ENCODE measurements around the gene PLRG1. TPM values are rescaled to one million over a fixed set of nuclear protein-coding genes. Genes with fewer than 3 reads are reported as not detected.

PLRG1 gene
- total RNA-seq, 3 donors from 2014 or later (not counting 1 experiment from before 2014, with no cell fraction given), result 46.1 to 62.3 (median 54.6) TPM

- no peak overlapping the region for H3K4me3 Mint-ChIP-seq
- peaks cover 12 to 34% of the 10 kb centered on the region in 2 donors for H3K27me3 Mint-ChIP-seq (ENCODE audit: low read depth in 2 of 2)
- DNase-seq, result no peak
- Histone ChIP-seq H3K9me3 (ENCODE audit: control insufficient read depth, insufficient read depth, low read length) (no peaks in the 10 kb centered on the region), H3K27me3 (ENCODE audit: control insufficient read depth, insufficient read depth, low read length) (peaks cover 2% of the 10 kb centered on the region), H3K36me3 (ENCODE audit: control insufficient read depth, insufficient read depth, low read length) (no peaks in the 10 kb centered on the region), H3K4me3 (ENCODE audit: low read length) (no peak overlapping the region), H3K4me1 (ENCODE audit: control insufficient read depth, insufficient read depth, low read length) (no peaks in the 10 kb centered on the region), H3K27ac (ENCODE audit: low read length) (no peak overlapping the region)
- no peaks in the 10 kb centered on the region for H3K4me1 Mint-ChIP-seq
- no peak for TF ChIP-seq CTCF (IDR thresholded peaks at IDR 0.05)
- intact Hi-C loops (cut with micrococcal nuclease), result no loop called here
- WGBS (ENCODE audit: insufficient coverage), result 83% methylated on average over 1 of the region's 2 CpGs
- no peak overlapping the region for H3K27ac Mint-ChIP-seq
- H3K36me3 Mint-ChIP-seq, result no peaks in the 10 kb centered on the region
- no peak for ATAC-seq
- no peaks in the 10 kb centered on the region for H3K9me3 Mint-ChIP-seq
Observed at GRCh38 chr4:154593868-154594267, 43.7 kb upstream of the PLRG1 start.

GRCh38 chr4:154591890-154592289, 41.7 kb upstream of the PLRG1 start:
- no peaks in the 10 kb centered on the region for H3K9me3 Mint-ChIP-seq
- ATAC-seq, result no peak
- TF ChIP-seq CTCF (IDR thresholded peaks at IDR 0.05), result no peak
- no peaks in the 10 kb centered on the region for H3K4me1 ChIP-seq (ENCODE audit: control insufficient read depth, insufficient read depth, low read length)
- peaks cover 2% of the 10 kb centered on the region for H3K27me3 ChIP-seq (ENCODE audit: control insufficient read depth, insufficient read depth, low read length)
- peaks cover 14 to 28% of the 10 kb centered on the region in 2 donors for H3K27me3 Mint-ChIP-seq (ENCODE audit: low read depth in 2 of 2)
- H3K9me3 ChIP-seq (ENCODE audit: control insufficient read depth, insufficient read depth, low read length), result no peaks in the 10 kb centered on the region
- no peak overlapping the region for H3K4me3 ChIP-seq (ENCODE audit: low read length)
- H3K36me3 ChIP-seq (ENCODE audit: control insufficient read depth, insufficient read depth, low read length), result no peaks in the 10 kb centered on the region
- no peaks in the 10 kb centered on the region for H3K4me1 Mint-ChIP-seq
- H3K4me3 Mint-ChIP-seq, result no peak overlapping the region
- H3K27ac ChIP-seq (ENCODE audit: low read length), result no peak overlapping the region
- WGBS (ENCODE audit: insufficient coverage), result 86% methylated on average over 2 of the region's 3 CpGs
- H3K36me3 Mint-ChIP-seq, result no peaks in the 10 kb centered on the region
- intact Hi-C loops (cut with micrococcal nuclease), result no loop called here
- no peak overlapping the region for H3K27ac Mint-ChIP-seq
- DNase-seq, result no peak

GRCh38 chr4:154590329-154591006, 40.3 kb upstream of the PLRG1 start, which contains the start of gene FGA:
TSS of gene FGA (minus strand) at chr4:154590742. CDS start at chr4:154590687, 55 bp downstream.
- Mint-ChIP-seq H3K4me3 (no peak within 1 kb of the TSS), H3K27ac (no peak within 1 kb of the TSS), H3K9me3 (no peaks in the 10 kb centered on the region), H3K27me3 (ENCODE audit: low read depth in 2 of 2) (peaks cover 14 to 28% of the 10 kb centered on the region in 2 donors), H3K4me1 (no peaks in the 10 kb centered on the region), H3K36me3 (no peaks in the 10 kb centered on the region)
- TF ChIP-seq CTCF (IDR thresholded peaks at IDR 0.05), result no peak
- H3K27me3 ChIP-seq (ENCODE audit: control insufficient read depth, insufficient read depth, low read length), result peaks cover 2% of the 10 kb centered on the region
- WGBS (ENCODE audit: insufficient coverage), result 80% methylated on average over 3 of the region's 3 CpGs
- no peak within 1 kb of the TSS for H3K27ac ChIP-seq (ENCODE audit: low read length)
- intact Hi-C loops (cut with micrococcal nuclease), result no loop called here
- H3K4me1 ChIP-seq (ENCODE audit: control insufficient read depth, insufficient read depth, low read length), result no peaks in the 10 kb centered on the region
- H3K9me3 ChIP-seq (ENCODE audit: control insufficient read depth, insufficient read depth, low read length), result no peaks in the 10 kb centered on the region
- H3K4me3 ChIP-seq (ENCODE audit: low read length), result no peak within 1 kb of the TSS
- DNase-seq, result no peak
- no peak for ATAC-seq
- no peaks in the 10 kb centered on the region for H3K36me3 ChIP-seq (ENCODE audit: control insufficient read depth, insufficient read depth, low read length)

Data from natural killer cell (primary cell).